Ovary (tissue), 3 donors: ENCODE measurements around the gene RPLP2.

Experiments used
- EP300 ChIP-seq: sonication (generic); formaldehyde crosslinking; IDR thresholded peaks from one replicate; pipeline ENCODE4 v1.6.1; 2017; ENCODE audit warnings: antibody characterized with exemption
- POLR2A ChIP-seq: fragments of 450-650 bp; IDR thresholded peaks from one replicate; pipeline ENCODE4 v1.6.1; 2017; ENCODE audit warnings: antibody characterized with exemption, mild to moderate bottlenecking, moderate library complexity
- TF ChIP-seq, protein P1 (sequence below), 3 donors: fragments of 450-650 bp in 2 of 3; fragments of 200-600 bp in 1 of 3; IDR thresholded peaks; one replicate each; pipeline versions ENCODE4 v1.5.1 to v1.8.0; 2016 to 2022; ENCODE audit warnings: antibody characterized with exemption in 3 of 3, mild to moderate bottlenecking in 1 of 3
- donor health status: DM: no; HTN: no; CAD: no.

DNA sequence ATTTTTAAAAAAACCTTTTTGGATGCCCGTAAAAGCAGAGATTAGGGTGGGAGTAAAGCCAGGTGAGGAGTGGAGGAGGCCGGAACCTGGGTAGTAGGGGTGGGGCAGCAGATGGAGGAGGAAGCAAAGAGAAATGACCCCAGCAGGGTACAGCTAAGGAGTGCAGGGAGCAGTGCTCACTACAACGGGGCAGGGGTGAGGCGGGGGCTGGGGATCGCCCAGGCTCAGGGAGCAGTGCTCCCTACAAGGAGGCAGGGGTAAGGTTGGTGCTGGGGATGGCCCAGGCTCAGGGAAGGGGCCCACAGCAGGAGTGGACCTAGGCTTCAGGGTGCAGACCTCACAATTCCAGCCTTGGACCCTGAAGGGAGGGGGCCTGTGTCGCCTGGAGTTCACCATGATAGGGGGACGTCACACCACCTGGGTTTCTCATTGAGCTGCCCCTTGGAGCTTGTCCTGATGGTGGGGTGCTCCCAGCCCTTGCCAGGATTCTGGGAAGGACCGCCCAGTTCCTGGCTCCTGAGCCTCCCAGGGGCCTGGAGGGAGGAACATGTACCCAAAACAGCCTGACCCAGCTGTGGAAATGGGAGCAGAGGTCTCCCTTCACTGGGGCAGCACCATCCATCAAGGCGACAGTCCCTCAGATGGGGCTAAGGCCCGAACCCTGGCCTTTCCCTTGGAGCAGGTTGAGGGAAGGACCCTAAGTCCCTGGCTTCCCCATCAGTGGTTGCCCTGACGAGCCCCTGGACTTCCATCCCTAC, 6.1 kb downstream of the RPLP2 start:
- TF ChIP-seq POLR2A: no peak
- TF ChIP-seq, protein P1, sequence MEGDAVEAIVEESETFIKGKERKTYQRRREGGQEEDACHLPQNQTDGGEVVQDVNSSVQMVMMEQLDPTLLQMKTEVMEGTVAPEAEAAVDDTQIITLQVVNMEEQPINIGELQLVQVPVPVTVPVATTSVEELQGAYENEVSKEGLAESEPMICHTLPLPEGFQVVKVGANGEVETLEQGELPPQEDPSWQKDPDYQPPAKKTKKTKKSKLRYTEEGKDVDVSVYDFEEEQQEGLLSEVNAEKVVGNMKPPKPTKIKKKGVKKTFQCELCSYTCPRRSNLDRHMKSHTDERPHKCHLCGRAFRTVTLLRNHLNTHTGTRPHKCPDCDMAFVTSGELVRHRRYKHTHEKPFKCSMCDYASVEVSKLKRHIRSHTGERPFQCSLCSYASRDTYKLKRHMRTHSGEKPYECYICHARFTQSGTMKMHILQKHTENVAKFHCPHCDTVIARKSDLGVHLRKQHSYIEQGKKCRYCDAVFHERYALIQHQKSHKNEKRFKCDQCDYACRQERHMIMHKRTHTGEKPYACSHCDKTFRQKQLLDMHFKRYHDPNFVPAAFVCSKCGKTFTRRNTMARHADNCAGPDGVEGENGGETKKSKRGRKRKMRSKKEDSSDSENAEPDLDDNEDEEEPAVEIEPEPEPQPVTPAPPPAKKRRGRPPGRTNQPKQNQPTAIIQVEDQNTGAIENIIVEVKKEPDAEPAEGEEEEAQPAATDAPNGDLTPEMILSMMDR (IDR thresholded peaks at IDR 0.05): no peak
- no peak for TF ChIP-seq EP300
